Stimulated activated CD4-positive, alpha-beta T cell treated with anti-CD3 and anti-CD28 coated beads, TNF-alpha, amount 100 ng/mL, for 4 hours (primary cell): Measurements from ENCODE around the gene CDC34.

Source experiments
- DNase-seq, 3 experiments: peaks; one replicate each; pipeline ENCODE4 v3.0.0-alpha.2; 2020; ENCODE audit warnings: low read depth in 3 of 3

The CDC34 gene

GRCh38 chr19:542173-542866 lies 10.8 kb downstream of the CDC34 start:
- no peak for DNase-seq

- DNase-seq, result peak; percentile 54 to 63 (median 60)
Measured at GRCh38 chr19:543910-544608, 12.5 kb downstream of the CDC34 start, which contains the start of gene GZMM. Gene GZMM, plus strand, starts transcription at chr19:544053. Its CDS starts 19 bp downstream, at chr19:544072.

- no peak for DNase-seq
Measured at GRCh38 chr19:547117-547516, 15.6 kb downstream of the CDC34 start.

- DNase-seq, result no peak
Measured at GRCh38 chr19:547836-548720, 16.5 kb downstream of the CDC34 start.

- DNase-seq, result no peak
Measured at GRCh38 chr19:548886-549830, 17.6 kb downstream of the CDC34 start.

- no peak for DNase-seq
Measured at GRCh38 chr19:554817-555216, 23.3 kb downstream of the CDC34 start.

GRCh38 chr19:555474-555808 lies 23.9 kb downstream of the CDC34 start:
- DNase-seq, result no peak

- no peak for DNase-seq
Measured at GRCh38 chr19:556611-557382, 25.2 kb downstream of the CDC34 start.

- no peak for DNase-seq
Measured at GRCh38 chr19:558770-559439, 27.3 kb downstream of the CDC34 start.

- DNase-seq, result no peak
Measured at GRCh38 chr19:560121-560520, 28.6 kb downstream of the CDC34 start.

- no peak for DNase-seq
Measured at GRCh38 chr19:566403-566802, 34.8 kb downstream of the CDC34 start.

- DNase-seq, result no peak
Measured at GRCh38 chr19:566844-567243, 35.3 kb downstream of the CDC34 start.

GRCh38 chr19:567296-567900 lies 35.8 kb downstream of the CDC34 start:
- no peak for DNase-seq

- no peak for DNase-seq
Measured at GRCh38 chr19:570251-570686, 38.7 kb downstream of the CDC34 start.

- no peak for DNase-seq
Measured at GRCh38 chr19:570937-571565, 39.5 kb downstream of the CDC34 start.

- DNase-seq, result no peak
Measured at GRCh38 chr19:571566-571974, 40.0 kb downstream of the CDC34 start.

GRCh38 chr19:572140-572742 lies 40.7 kb downstream of the CDC34 start, which contains the start of gene BSG:
Gene BSG, plus strand, starts transcription at chr19:572596. Its CDS starts 39 bp downstream, at chr19:572635.
- peak; percentile 92 to 98 (median 95) for DNase-seq

GRCh38 chr19:572743-573518 lies 41.4 kb downstream of the CDC34 start:
- no peak for DNase-seq
